BLaER1 (cell line): ENCODE data around the gene DBNDD1.

Source experiments
- H3K27ac ChIP-seq: shearing (Covaris generic); formaldehyde crosslinking; 2 replicates; pipeline ENCODE4 v1.8.1; 2022
- H3K27me3 ChIP-seq: shearing (Covaris generic); formaldehyde crosslinking; 2 replicates; pipeline ENCODE4 v1.8.1; 2022
- H3K36me3 ChIP-seq: shearing (Covaris generic); formaldehyde crosslinking; 2 replicates; pipeline ENCODE4 v1.8.1; 2022
- H3K4me1 ChIP-seq: shearing (Covaris generic); formaldehyde crosslinking; 2 replicates; pipeline ENCODE4 v1.8.1; 2022
- H3K4me2 ChIP-seq: shearing (Covaris generic); formaldehyde crosslinking; 2 replicates; pipeline ENCODE4 v1.8.1; 2022
- H3K4me3 ChIP-seq: shearing (Covaris generic); formaldehyde crosslinking; 2 replicates; pipeline ENCODE4 v1.8.1; 2022
- H3K9ac ChIP-seq: shearing (Covaris generic); formaldehyde crosslinking; 2 replicates; pipeline ENCODE4 v1.8.1; 2022
- H3K9me3 ChIP-seq: shearing (Covaris generic); formaldehyde crosslinking; 2 replicates; pipeline ENCODE4 v1.8.1; 2022
- H4K20me1 ChIP-seq: shearing (Covaris generic); formaldehyde crosslinking; 2 replicates; pipeline ENCODE4 v1.8.1; 2022
- Cebpa-rat ChIP-seq: shearing (Covaris generic); IDR thresholded peaks from 2 replicates; pipeline ENCODE4 v1.8.1; 2022

The DBNDD1 gene

GRCh38 chr16:89966756-89967155 is 52.5 kb downstream of the DBNDD1 start:
- Histone ChIP-seq H3K4me3 (no peak overlapping the region), H3K36me3 (peaks cover 57% of the 10 kb centered on the region), H3K9ac (no peak overlapping the region), H4K20me1 (peaks cover 34% of the 10 kb centered on the region), H3K27ac (no peak overlapping the region), H3K27me3 (no peaks in the 10 kb centered on the region), H3K4me1 (peaks cover 42% of the 10 kb centered on the region), H3K4me2 (no peak overlapping the region), H3K9me3 (no peaks in the 10 kb centered on the region)
- TF ChIP-seq Cebpa-rat, result no peak

- H3K9me3 ChIP-seq, result no peaks in the 10 kb centered on the region
- H3K36me3 ChIP-seq, result peaks cover 69% of the 10 kb centered on the region
- no peaks in the 10 kb centered on the region for H3K27me3 ChIP-seq
- peaks cover 30% of the 10 kb centered on the region for H3K4me1 ChIP-seq
- H4K20me1 ChIP-seq, result peaks cover 31% of the 10 kb centered on the region
- no peak for TF ChIP-seq Cebpa-rat
- no peak overlapping the region for H3K9ac ChIP-seq
- no peak overlapping the region for H3K4me3 ChIP-seq
- H3K27ac ChIP-seq, result 0 out of 2 replicates have a peak overlapping the region, but pooled peaks have one; percentile 9
- no peak overlapping the region for H3K4me2 ChIP-seq
Measured at GRCh38 chr16:89965447-89966225, 53.6 kb downstream of the DBNDD1 start.

- no peak overlapping the region for H3K4me2 ChIP-seq
- no peak for TF ChIP-seq Cebpa-rat
- peaks cover 16% of the 10 kb centered on the region for H3K4me1 ChIP-seq
- H4K20me1 ChIP-seq, result peaks cover 17% of the 10 kb centered on the region
- no peaks in the 10 kb centered on the region for H3K9me3 ChIP-seq
- peaks cover 82% of the 10 kb centered on the region for H3K36me3 ChIP-seq
- H3K4me3 ChIP-seq, result no peak overlapping the region
- no peaks in the 10 kb centered on the region for H3K27me3 ChIP-seq
- H3K9ac ChIP-seq, result no peak overlapping the region
- H3K27ac ChIP-seq, result no peak overlapping the region
Measured at GRCh38 chr16:89964201-89964600, 55.1 kb downstream of the DBNDD1 start.

- H3K27ac ChIP-seq, result no peak overlapping the region
- H3K36me3 ChIP-seq, result peaks cover 91% of the 10 kb centered on the region
Measured at GRCh38 chr16:89962754-89963498, 56.3 kb downstream of the DBNDD1 start.

GRCh38 chr16:89961920-89962319 is 57.3 kb downstream of the DBNDD1 start:
- Histone ChIP-seq H3K9ac (no peak overlapping the region), H3K4me1 (peaks cover 7% of the 10 kb centered on the region; the same call in 1 of the 2 replicates), H4K20me1 (peaks cover 13% of the 10 kb centered on the region; the same call in 1 of the 2 replicates), H3K27ac (no peak overlapping the region), H3K9me3 (no peaks in the 10 kb centered on the region), H3K27me3 (no peaks in the 10 kb centered on the region), H3K36me3 (peaks cover 93% of the 10 kb centered on the region), H3K4me2 (no peak overlapping the region), H3K4me3 (no peak overlapping the region)
- no peak for TF ChIP-seq Cebpa-rat

More at GRCh38 chr16:89962754-89963498, 56.3 kb downstream of the DBNDD1 start:
- TF ChIP-seq Cebpa-rat, result no peak
- H3K9me3 ChIP-seq, result no peaks in the 10 kb centered on the region
- H3K27me3 ChIP-seq, result no peaks in the 10 kb centered on the region
- no peak overlapping the region for H3K4me2 ChIP-seq
- H3K4me3 ChIP-seq, result no peak overlapping the region
- no peak overlapping the region for H3K9ac ChIP-seq
- H4K20me1 ChIP-seq, result peaks cover 10% of the 10 kb centered on the region
- H3K4me1 ChIP-seq, result peaks cover 11% of the 10 kb centered on the region; the same call in 1 of the 2 replicates

GRCh38 chr16:89960966-89961365 is 58.3 kb downstream of the DBNDD1 start:
- Histone ChIP-seq H3K27ac (no peak overlapping the region), H3K4me2 (no peak overlapping the region), H3K36me3 (peaks cover 91% of the 10 kb centered on the region), H3K4me1 (peaks cover 15% of the 10 kb centered on the region; the same call in 1 of the 2 replicates), H4K20me1 (peaks cover 18% of the 10 kb centered on the region; the same call in 1 of the 2 replicates), H3K9me3 (no peaks in the 10 kb centered on the region), H3K9ac (no peak overlapping the region), H3K4me3 (no peak overlapping the region), H3K27me3 (no peaks in the 10 kb centered on the region)
- no peak for TF ChIP-seq Cebpa-rat

DNA sequence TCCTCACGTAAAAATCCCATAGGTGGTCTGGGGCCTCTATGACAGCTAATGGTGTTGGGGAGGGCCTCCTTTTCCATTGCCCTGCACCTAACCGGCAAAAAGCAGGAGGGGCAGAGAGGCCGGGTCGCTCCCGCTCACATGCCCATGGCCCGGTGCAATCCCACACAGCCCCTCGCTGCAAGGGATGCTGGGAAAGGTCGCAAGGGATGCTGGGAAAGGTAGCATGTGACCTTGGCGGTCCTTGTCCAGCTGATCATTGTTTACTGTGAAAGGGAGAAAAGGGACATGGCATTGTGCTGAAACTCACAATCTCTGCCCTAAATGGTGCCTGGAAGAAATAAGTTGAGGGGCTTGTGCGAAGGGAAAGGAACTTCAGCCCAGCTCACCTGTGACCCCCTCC is 60.7 kb downstream of the DBNDD1 start:
- no peak overlapping the region for H3K4me2 ChIP-seq
- H3K27ac ChIP-seq, result no peak overlapping the region
- H3K4me1 ChIP-seq, result peaks cover 21% of the 10 kb centered on the region
- no peaks in the 10 kb centered on the region for H3K9me3 ChIP-seq
- no peaks in the 10 kb centered on the region for H3K27me3 ChIP-seq
- peaks cover 83% of the 10 kb centered on the region for H3K36me3 ChIP-seq
- H3K9ac ChIP-seq, result no peak overlapping the region
- TF ChIP-seq Cebpa-rat, result no peak
- H4K20me1 ChIP-seq, result peaks cover 34% of the 10 kb centered on the region
- no peak overlapping the region for H3K4me3 ChIP-seq

- TF ChIP-seq Cebpa-rat, result no peak
- H3K4me1 ChIP-seq, result peaks cover 26% of the 10 kb centered on the region
- no peak overlapping the region for H3K27ac ChIP-seq
- H3K27me3 ChIP-seq, result no peaks in the 10 kb centered on the region
- no peak overlapping the region for H3K4me3 ChIP-seq
- peaks cover 39% of the 10 kb centered on the region for H4K20me1 ChIP-seq
- H3K4me2 ChIP-seq, result no peak overlapping the region
- no peak overlapping the region for H3K9ac ChIP-seq
- H3K9me3 ChIP-seq, result no peaks in the 10 kb centered on the region
- H3K36me3 ChIP-seq, result peaks cover 83% of the 10 kb centered on the region
Measured at GRCh38 chr16:89958068-89958467, 61.2 kb downstream of the DBNDD1 start.

DNA sequence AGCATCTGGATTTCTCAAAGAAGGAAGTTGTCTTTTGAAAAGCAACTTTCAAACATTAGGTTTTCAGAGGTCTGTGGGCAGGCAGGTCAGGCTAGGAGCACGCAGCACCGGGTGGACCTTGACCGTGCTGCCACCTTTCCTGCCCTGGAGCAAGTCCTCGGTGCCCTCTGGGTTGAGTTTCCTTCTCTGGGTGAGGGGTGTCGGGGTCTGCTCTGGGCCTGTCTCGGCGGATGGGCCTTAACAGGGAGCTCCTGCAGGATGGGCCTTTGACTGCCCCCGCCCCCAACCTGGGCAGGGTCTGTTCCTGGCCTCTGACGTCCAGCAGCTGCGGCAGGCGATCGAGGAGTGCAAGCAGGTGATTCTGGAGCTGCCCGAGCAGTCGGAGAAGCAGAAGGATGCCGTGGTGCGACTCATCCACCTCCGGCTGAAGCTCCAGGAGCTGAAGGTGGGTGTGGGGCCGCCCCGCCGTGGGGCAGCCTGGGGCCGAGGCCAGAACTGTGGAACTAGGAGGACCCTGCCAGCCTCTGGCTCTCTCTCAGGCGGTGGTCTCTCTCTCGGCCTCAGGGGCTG is 62.0 kb downstream of the DBNDD1 start:
- Histone ChIP-seq H3K4me1 (peaks cover 31% of the 10 kb centered on the region), H3K4me3 (no peak overlapping the region), H3K9me3 (no peaks in the 10 kb centered on the region), H4K20me1 (peaks cover 47% of the 10 kb centered on the region), H3K27me3 (no peaks in the 10 kb centered on the region), H3K9ac (no peak overlapping the region), H3K36me3 (peaks cover 84% of the 10 kb centered on the region), H3K4me2 (no peak overlapping the region), H3K27ac (no peak overlapping the region)
- TF ChIP-seq Cebpa-rat, result no peak
